Hematopoietic multipotent progenitor cell treated with erythropoietin and hydrocortisone succinate and interleukin-3 and kit ligand, for 4 days (in vitro differentiated cells): Measurements from ENCODE around the gene PYGO2.
"Not testable (repeated sequence)": the region's sequence is repeated elsewhere in the genome, so short reads cannot be mapped to it uniquely, and the experiment has no call there.

Source experiments
- DNase-seq: peaks from one replicate; pipeline ENCODE4 v3.0.0-alpha.2; 2015

PYGO2 gene

GRCh38 chr1:154940213-154940560 is 21.4 kb downstream of the PYGO2 start:
- DNase-seq = no peak

- DNase-seq = no peak
These were observed 22.8 kb downstream of the PYGO2 start for GRCh38 chr1:154938604-154939399.

GRCh38 chr1:154937988-154938386 is 23.6 kb downstream of the PYGO2 start:
- DNase-seq = no peak

GRCh38 chr1:154937085-154937987 is 24.2 kb downstream of the PYGO2 start:
- peak; percentile 95 for DNase-seq

GRCh38 chr1:154936555-154937084 is 25.0 kb downstream of the PYGO2 start, which contains the start of gene PMVK:
Gene PMVK, minus strand, starts transcription at chr1:154936719. Its CDS starts 34 bp downstream, at chr1:154936685.
- peak; percentile 98 for DNase-seq

GRCh38 chr1:154935749-154936554 is 25.6 kb downstream of the PYGO2 start:
- no peak for DNase-seq

GRCh38 chr1:154934358-154934948 is 27.1 kb downstream of the PYGO2 start:
- no peak for DNase-seq

- DNase-seq = no peak
These were observed 29.6 kb downstream of the PYGO2 start for GRCh38 chr1:154931940-154932487.

GRCh38 chr1:154926201-154926600 is 35.4 kb downstream of the PYGO2 start:
- DNase-seq = no peak

GRCh38 chr1:154925335-154926170 is 36.0 kb downstream of the PYGO2 start:
- peak; percentile 70 for DNase-seq

GRCh38 chr1:154923695-154924094 is 37.9 kb downstream of the PYGO2 start:
- no peak for DNase-seq

- DNase-seq = no peak
These were observed 48.3 kb downstream of the PYGO2 start for GRCh38 chr1:154913273-154913672.

- DNase-seq = no peak
These were observed 48.8 kb downstream of the PYGO2 start for GRCh38 chr1:154912755-154913154.

GRCh38 chr1:154911691-154912550 is 49.7 kb downstream of the PYGO2 start:
- no peak for DNase-seq

GRCh38 chr1:154910851-154911250 is 50.7 kb downstream of the PYGO2 start:
- DNase-seq = no peak

GRCh38 chr1:154908937-154909336 is 52.6 kb downstream of the PYGO2 start:
- no peak for DNase-seq

GRCh38 chr1:154908129-154908528 is 53.5 kb downstream of the PYGO2 start:
- DNase-seq = not testable (repeated sequence)
